GM21381 (cell line): ENCODE results near the gene ARHGEF16.

Experiments used
- ATAC-seq: cut with Tn5 transposase; IDR thresholded peaks from one replicate; pipeline ENCODE4 v1.9.1; 2021; ENCODE audit warnings: mild to moderate bottlenecking, moderate library complexity; ENCODE audit not compliant: unreplicated experiment

Gene ARHGEF16

DNA sequence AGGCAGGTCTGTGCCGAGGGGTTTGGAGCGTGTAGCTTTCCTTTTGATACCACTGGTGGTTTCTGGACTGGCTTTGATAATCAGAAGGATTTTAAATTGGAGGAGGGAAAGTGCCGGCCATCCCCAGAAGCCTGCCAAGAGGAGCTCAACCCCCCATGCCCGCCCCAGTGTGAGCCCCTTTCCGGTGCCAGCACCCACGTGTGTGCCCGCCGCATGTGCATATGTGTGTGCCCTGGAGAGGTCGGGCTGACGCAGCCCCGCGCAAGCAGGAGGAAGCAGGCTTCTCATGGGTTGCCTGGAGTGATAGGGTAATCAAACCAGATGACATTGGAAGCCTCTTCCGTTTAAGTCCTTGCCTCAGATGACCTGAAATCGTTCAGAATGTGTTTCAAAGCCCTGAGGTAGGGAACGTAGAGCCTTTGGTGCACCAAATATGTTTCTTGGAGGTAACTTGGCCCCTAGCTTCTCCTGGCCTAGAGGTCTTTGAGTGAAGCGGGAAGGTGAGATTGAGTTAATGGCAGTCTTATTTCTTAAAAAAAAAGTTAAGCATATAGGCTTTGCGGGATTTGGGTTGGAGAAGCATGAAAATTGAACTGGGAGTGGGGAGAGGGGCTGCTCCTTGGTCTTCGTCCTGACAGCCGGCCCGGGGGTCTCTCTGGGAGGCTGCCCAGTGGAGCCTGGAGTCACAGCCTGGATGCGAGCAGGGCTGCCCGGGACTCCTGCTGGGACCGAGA, 34.1 kb upstream of the ARHGEF16 start:
- no peak for ATAC-seq

DNA sequence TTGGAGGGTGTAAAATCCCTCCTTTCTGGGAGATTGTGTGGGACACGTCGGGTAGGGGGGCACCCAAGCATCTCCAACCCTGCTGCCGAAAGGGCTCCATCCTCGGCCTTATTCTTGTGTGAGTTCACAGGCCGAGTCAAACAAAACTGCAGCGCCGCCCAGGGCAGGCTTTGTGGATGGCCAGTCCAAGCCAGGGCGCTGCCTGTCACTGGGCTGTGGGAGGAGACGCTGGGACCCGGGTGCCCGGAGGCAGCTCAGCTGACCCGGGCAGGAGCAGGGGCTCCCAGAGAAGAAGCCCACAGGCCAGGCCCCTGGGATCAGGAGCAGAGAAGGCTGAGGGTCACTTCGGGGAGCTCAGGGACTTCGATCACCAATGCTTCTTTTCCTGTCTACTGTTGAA, 31.8 kb upstream of the ARHGEF16 start:
- no peak for ATAC-seq

- ATAC-seq: no peak
Measured at GRCh38 chr1:3423245-3423829, 31.1 kb upstream of the ARHGEF16 start.

DNA sequence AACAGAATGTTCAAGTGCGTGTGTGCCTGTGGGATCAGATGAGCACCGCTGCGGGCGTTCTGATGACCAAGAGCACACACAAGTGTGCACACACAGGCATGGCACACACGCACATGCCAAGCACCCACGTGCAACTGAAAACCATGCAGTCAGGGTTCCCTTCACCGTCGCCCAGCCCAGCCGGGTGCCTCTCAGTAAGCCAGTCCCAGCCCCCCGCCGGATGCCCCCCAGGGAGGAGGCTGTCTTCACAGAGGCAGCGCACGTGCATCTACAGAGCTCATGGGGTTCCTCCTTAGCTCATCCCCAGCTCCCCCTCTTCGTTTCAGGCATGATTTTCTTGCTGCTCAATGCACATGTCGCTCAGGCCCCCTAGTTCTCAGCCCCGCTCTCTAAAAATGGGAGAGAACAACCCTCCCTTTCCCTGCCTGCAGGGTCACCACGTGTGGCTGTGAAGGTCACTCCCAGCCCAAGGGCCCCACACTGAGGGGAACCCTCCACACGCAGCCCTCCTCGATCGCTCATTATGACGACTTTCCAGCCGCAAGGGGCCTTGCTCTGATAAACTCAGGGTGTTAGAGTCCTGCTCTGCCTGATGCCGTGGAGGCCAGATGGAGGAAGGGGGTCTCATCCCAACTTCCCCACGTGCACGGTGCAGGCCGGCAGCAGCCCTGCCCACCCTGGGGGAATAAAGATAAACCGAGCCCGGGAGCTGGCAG, 30.4 kb upstream of the ARHGEF16 start:
- ATAC-seq: no peak

DNA sequence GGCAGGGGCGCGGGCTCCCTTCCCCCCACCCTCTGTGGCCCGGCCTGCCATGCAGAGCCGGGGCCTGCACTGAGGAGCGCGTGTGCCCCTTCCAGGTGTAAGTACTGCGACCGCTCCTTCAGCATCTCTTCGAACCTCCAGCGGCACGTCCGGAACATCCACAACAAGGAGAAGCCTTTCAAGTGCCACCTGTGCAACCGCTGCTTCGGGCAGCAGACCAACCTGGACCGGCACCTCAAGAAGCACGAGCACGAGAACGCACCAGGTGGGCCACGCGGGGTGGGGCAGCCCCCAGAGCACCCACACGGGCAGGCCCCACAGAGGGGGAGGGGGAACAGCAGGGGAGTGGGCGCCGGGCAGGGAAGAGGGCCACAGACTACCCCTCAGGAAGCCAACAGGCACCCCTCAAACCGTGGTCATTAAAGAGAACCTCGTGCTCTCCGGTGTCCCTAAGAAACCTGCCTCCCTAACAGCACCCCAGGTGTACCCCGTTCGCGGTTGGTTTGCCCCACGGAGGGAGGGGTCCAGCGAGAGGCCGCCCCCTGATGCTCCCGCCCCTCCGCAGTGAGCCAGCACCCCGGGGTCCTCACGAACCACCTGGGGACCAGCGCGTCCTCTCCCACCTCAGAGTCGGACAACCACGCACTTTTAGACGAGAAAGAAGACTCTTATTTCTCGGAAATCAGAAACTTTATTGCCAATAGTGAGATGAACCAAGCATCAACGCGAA, 28.8 kb upstream of the ARHGEF16 start:
- ATAC-seq: no peak

DNA sequence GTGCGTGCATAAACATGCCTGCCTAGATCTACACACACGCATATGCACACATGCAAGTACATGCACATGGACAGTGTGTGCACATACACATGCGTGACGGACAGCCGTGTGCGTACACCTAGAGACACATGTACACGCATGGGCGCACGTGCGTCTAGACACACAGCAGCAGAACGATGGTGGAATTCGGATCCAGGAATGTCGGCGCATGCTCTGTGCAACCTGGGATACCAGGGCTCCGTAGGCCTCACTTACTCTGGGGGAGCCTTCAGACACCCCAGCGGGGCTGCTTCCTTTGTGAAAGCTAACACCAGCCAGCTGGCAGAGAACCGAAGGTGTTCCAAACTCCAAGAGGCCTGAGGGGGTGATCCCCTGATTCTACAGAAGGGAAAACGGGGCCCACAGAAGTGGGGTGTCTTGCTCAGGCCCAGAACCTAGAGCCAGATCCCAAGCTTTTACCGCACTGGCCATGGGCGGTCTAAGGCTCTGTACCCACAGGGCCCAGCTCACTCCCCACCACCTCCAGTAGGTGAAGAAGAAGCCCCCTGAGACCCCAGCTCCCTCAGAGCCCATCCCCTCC, 27.4 kb upstream of the ARHGEF16 start:
- ATAC-seq: no peak

- no peak for ATAC-seq
Measured at GRCh38 chr1:3427711-3428704, 26.5 kb upstream of the ARHGEF16 start.

GRCh38 chr1:3428899-3429298, 25.6 kb upstream of the ARHGEF16 start:
- no peak for ATAC-seq

GRCh38 chr1:3429320-3429719, 25.1 kb upstream of the ARHGEF16 start:
- no peak for ATAC-seq

DNA sequence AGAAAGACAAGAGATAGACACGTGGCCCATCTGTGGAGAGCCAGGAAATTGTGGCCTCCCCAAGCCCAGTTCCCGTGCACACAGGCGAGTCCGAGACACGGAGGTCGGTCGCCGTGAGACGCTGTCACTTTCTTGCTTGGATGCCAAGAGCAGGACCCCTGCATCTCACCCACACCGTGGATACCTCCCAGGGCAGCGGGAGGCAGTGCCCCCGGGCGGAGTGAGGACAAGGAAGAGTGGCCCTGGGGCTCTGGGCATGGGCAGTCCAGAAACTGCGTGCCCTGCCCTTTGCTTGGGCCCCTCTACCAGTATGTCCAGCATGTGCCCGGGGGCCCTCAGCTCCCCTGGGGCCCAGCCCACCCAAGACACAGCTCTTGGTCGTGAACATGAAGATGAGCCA, 24.7 kb upstream of the ARHGEF16 start:
- ATAC-seq: no peak

GRCh38 chr1:3430406-3430805, 24.1 kb upstream of the ARHGEF16 start:
- ATAC-seq: no peak

- no peak for ATAC-seq
Measured at GRCh38 chr1:3430820-3431219, 23.6 kb upstream of the ARHGEF16 start.

DNA sequence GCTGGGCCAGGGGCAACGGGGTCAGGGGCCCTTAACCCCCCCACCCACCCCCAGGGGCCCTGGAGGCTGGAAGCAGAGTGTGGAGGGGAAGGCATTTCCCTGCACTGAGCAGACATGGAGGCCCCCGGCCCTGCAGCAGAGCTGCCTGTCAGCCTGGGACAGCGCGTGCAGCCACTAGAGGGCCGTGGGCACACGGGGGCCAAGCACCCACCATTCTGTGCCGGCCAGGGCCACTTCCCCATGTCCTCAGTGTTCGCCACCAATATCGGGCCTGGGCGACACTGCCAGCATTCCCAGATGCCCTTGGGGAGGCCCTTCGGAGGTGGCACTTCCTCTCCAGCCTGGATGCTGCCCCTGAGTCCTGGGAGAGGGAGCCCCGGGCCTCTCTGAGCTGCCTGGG, 23.2 kb upstream of the ARHGEF16 start:
- ATAC-seq: no peak

- ATAC-seq: no peak
Measured at GRCh38 chr1:3431686-3432085, 22.8 kb upstream of the ARHGEF16 start.

- ATAC-seq: no peak
Measured at GRCh38 chr1:3432306-3432705, 22.2 kb upstream of the ARHGEF16 start.

- ATAC-seq: no peak
Measured at GRCh38 chr1:3433076-3433475, 21.4 kb upstream of the ARHGEF16 start.

- ATAC-seq: no peak
Measured at GRCh38 chr1:3433596-3434320, 20.7 kb upstream of the ARHGEF16 start.

- ATAC-seq: no peak
Measured at GRCh38 chr1:3434406-3435110, 19.9 kb upstream of the ARHGEF16 start.

GRCh38 chr1:3435666-3436065, 18.8 kb upstream of the ARHGEF16 start:
- no peak for ATAC-seq
